DMS79 treated with DMSO at 0.1 percent for 48 hours (cell line): ENCODE results near the gene SSR3.

Experiments
- DNase-seq: peaks from one replicate; lab custom pipeline; 2025; lab: John Stamatoyannopoulos, UW

Gene SSR3

DNA sequence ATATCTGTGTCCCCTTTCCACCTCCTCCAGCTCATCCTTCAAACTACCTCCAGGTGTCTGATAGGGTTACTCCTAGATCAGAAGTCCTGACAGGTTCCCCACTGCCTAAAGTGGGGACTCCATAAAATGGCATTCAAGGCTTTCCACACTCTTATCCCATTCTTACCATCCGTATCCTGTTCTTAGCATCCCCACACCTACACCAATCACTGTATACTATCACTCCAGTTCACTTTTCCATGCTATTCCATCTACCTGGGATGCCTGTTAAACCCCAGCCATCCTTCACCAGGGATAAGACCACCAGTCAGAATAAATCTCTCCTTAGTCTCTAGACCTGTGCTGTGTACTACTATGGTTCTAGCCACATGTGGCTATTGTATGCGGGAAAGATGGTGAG is 19.1 kb downstream of the SSR3 start:
- DNase-seq, result no peak

GRCh38 chr3:156535162-156535627 is 19.7 kb downstream of the SSR3 start:
- DNase-seq, result no peak

GRCh38 chr3:156533205-156533604 is 21.7 kb downstream of the SSR3 start:
- no peak for DNase-seq

DNA sequence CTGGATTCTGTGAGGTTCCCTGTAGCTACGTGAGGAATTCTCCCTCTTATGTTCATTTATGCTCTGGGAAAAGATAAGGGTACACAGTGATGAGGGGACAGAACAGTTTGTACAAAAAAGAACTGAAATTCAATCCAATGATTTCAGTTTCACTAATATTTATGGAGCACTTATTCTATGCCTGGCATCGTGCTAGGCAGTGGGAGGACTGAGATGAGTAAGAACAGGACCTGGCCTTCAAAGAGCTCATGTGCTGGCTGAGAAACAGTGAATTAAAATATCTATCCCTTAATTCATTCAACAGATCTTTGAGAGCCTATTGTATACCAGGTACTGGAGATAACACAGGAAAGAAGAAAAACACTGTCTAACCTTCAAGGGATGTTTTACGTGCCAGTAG is 22.2 kb downstream of the SSR3 start:
- DNase-seq, result no peak

DNA sequence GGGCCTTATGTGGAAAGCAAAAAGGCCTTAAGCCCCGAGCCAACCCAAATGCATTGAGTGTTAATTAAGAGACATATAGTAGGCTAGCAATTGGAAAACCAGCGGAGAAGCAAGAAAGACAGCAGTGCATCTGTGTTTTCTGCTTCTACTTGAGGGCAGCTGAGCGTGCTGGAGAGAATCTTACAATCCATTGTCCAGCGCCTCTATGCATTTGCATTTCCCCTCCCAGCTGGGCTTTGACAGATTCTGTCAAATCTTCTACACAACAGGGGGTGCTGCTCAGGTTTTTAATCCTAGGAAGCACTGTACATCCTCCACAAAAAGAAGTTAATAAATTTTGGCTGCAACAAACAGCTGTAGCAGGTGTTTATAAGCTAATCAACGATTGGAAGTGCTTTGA is 23.9 kb downstream of the SSR3 start:
- DNase-seq, result no peak

DNA sequence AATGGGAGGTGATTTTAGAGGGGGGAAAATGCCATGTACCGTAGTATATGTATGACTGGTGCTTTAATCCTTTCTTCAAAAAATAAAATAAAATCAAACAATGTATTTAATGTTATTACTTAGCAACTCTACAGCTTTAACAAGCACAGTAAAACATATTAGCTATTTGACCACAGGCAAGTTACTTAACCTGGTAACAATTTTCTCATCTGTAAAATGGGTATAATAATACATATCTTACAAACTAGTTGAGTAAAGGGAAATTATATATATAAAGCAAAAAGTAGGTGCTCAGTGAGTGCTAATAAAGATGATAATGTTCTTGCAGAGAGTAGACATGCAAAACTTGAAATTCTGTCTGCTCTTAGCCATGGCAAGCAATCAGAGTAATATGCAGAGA is 27.9 kb downstream of the SSR3 start:
- DNase-seq, result no peak

- DNase-seq, result no peak
Measured at GRCh38 chr3:156525808-156526207, 29.1 kb downstream of the SSR3 start.

DNA sequence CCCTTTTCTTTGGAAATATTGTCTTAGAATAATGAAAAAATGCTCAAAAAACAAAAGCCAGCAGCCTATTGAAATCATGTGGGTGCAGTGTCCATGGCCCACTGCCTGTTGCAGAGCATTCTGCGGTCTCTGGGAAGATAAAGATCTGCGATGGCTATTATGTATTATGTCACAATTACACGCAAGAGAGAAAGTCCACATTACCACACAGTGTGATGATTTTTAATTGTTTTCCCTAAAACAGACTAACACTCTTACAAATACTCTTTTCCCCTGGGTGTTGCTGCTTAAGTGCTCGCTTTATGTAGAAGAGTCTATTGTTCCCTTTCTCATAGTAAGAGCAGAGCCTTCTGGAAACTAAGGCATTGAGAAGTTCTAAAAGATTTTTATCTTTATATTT is 32.2 kb downstream of the SSR3 start:
- DNase-seq, result no peak

- no peak for DNase-seq
Measured at GRCh38 chr3:156519758-156520162, 35.2 kb downstream of the SSR3 start.

- DNase-seq, result peak; percentile 40
Measured at GRCh38 chr3:156518726-156519125, 36.2 kb downstream of the SSR3 start.

GRCh38 chr3:156516961-156517360 is 38.0 kb downstream of the SSR3 start:
- DNase-seq, result no peak

DNA sequence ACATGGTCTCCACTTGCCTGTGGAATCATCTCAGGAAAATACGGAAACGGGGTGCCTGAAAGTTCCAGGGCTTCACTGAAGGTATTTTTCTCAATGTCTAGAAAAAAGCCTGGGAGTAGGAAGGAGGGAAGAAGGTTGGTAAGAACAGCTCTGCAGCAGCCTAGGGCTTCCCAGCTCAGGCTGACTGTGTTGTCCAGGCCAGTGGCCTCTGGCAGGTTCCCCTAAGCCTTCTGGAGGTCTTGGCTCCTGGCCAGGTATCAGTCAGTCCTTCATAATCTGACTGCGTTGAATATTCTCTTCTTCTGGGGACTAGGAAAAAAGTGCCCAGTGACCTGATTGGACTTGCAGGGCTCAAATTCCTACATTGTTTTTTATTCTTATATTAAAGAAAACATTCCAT is 38.6 kb downstream of the SSR3 start:
- DNase-seq, result peak; percentile 13

GRCh38 chr3:156513619-156514018 is 41.3 kb downstream of the SSR3 start:
- DNase-seq, result no peak

GRCh38 chr3:156511987-156512677 is 42.8 kb downstream of the SSR3 start:
- DNase-seq, result no peak

DNA sequence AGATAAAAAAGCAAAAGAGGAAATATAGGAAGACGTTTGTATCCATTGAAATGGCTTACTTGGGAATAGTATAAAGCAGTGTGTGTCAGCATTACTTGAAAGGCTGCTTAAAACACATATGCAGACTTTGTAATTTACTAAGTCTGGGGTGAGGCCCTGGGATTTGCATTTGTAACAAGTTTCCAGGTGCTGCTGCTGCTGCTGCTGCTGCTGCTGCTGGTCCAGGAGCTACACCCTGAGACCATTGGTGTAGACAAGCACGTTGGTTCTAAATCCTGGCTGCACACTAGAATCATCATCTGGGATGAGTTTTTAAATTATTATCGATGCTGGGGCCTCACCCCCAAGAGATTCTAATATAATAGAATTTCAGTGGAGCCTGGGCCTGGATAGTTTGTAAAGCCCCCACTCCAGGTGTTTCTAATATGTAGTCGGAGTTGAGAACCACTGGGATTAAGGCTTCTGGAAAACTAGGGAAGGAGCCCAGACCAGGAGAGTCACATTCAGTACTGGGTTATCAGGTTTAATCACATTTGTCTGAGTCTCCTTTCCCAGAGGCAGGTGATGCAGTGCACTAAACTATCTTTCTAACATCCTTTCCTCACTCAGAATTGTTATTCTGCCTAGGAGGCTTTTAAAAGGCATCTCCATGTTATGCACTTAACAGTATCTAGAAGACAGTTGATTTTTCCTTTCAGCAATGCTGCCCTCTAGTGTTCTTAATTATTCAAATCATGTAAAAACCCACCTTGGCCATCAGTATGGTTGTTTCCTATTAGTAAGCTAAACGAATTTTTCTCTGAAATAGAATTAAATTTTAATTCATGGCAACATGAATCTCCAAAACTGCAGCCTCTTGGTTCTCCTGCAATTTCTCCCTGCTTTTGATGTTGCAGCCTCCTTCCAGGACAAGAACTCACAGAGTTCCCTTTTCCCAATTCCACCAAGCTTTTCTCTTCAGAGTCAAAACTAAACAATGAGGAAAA is 45.4 kb downstream of the SSR3 start:
- DNase-seq, result peak; percentile 80

GRCh38 chr3:156507285-156507684 is 47.6 kb downstream of the SSR3 start:
- DNase-seq, result no peak

DNA sequence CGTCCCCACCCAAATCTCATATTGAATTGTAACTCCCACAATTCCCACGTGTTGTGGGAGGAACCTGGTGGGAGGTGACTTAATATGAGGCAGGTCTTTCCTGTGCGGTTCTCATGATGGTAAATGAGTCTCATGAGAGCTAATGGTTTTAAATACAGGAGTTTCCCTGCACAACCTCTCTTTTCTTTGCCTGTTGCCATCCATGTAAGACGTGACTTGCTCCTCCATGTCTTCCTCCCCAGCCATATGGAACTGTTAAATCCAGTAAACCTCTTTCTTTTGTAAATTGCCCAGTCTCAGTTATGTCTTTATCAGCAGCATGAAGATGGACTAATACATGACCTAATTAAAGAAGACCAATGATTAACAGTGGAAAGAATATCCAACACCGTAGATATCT is 56.6 kb downstream of the SSR3 start:
- no peak for DNase-seq

DNA sequence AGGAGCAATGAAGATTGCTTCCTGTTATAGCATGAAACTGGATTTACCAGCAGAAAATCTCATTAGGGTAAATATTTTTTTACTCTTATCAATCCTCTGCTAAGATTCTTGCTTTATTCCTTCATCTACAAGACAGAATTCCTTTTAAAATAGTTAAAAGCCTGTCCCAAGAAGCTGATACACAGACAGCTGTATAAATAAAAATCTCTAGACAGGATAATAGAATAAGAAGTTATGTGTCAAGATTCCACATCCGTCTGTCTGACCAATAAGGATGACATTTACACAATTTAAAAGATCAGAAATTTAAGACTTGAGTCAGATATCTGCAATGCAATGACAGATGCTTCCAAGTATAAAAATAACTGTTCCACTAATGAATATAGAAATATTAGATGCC is 57.6 kb downstream of the SSR3 start:
- no peak for DNase-seq

DNA sequence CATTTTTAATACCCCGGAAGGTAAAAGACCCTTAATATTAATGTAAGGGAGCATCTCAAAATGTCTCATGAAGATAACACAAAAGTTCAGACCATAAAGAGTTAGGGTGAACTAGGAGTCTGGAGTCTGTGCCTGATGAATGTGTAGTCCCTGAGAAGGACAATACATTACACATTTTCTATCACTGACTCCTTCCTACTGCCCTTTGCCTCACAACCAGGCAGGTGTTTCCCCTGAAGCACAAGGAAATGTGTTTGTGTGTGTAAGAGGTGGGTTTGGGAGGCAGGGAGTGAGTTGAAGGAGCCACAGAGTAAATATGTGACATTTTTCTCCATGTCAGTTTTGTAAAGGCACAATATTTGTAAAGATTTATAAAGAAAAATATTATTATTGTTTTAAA is 59.1 kb downstream of the SSR3 start:
- DNase-seq, result no peak

DNA sequence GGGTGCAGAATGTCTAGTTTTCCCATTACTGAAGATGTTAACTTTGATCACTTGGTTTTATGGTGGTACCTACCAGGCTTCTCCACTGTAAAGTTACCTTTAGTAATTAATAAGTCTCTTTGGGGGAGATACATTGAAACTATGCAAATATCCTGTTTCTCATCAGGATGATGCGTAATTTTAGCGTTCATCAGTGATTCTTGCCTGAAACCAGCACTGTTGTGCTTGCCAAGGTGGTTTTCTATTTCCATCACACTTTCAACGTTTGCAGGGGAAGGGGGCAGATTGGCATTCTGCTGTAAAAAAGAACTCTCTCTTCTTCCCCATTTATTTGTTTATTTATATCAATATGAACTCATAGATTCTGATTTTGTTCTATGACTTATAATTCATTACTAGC is 61.0 kb downstream of the SSR3 start:
- no peak for DNase-seq

DNA sequence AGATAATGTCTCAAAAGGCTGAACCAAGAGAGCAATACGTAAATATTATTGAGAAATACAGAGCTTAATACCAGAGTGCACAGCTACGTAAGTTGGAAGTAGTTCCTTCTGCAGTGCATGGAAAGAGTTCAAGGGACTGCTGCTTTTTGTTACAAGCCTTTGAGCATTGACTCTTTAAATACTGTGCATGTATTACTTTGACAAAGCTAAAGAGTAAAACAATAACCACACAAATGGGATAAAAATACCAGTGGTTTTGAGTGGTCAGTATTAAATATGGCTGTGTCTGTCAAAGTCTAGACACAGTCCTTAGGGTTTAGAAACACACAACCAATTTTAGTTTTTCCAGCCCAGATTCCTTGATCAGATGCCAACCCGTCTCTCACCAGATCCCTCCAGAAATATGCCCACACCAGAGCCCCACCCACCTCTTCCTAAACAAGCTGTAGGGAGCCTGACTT is 62.1 kb downstream of the SSR3 start:
- DNase-seq, result no peak

DNA sequence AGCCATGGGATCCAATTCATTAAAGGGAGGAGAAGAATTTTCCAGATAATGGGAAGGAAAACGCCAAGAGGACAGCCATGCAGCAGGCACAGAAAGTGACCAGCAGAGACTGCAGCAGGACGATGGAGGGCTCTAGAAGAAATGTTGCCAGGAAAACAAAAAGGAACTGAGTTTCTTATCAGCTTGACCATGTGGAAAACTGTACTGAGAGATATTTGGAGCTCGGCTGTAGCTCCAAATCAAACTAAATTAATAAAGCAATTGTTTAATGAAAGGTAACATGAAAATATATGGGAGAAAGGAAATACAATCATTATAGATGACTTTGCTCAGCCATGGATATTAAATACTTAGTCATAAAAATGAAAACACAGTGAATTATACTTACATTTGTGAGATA is 63.7 kb downstream of the SSR3 start:
- no peak for DNase-seq
